HG03108 (cell line): Measurements from ENCODE around the gene DSCAML1.

Source experiments
- ATAC-seq: cut with Tn5 transposase; IDR thresholded peaks from one replicate; pipeline ENCODE4 v1.9.1; 2021; ENCODE audit warnings: moderate library complexity; ENCODE audit not compliant: unreplicated experiment

The DSCAML1 gene, protein sequence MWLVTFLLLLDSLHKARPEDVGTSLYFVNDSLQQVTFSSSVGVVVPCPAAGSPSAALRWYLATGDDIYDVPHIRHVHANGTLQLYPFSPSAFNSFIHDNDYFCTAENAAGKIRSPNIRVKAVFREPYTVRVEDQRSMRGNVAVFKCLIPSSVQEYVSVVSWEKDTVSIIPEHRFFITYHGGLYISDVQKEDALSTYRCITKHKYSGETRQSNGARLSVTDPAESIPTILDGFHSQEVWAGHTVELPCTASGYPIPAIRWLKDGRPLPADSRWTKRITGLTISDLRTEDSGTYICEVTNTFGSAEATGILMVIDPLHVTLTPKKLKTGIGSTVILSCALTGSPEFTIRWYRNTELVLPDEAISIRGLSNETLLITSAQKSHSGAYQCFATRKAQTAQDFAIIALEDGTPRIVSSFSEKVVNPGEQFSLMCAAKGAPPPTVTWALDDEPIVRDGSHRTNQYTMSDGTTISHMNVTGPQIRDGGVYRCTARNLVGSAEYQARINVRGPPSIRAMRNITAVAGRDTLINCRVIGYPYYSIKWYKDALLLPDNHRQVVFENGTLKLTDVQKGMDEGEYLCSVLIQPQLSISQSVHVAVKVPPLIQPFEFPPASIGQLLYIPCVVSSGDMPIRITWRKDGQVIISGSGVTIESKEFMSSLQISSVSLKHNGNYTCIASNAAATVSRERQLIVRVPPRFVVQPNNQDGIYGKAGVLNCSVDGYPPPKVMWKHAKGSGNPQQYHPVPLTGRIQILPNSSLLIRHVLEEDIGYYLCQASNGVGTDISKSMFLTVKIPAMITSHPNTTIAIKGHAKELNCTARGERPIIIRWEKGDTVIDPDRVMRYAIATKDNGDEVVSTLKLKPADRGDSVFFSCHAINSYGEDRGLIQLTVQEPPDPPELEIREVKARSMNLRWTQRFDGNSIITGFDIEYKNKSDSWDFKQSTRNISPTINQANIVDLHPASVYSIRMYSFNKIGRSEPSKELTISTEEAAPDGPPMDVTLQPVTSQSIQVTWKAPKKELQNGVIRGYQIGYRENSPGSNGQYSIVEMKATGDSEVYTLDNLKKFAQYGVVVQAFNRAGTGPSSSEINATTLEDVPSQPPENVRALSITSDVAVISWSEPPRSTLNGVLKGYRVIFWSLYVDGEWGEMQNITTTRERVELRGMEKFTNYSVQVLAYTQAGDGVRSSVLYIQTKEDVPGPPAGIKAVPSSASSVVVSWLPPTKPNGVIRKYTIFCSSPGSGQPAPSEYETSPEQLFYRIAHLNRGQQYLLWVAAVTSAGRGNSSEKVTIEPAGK (N-terminal part only)

GRCh38 chr11:117796872-117797529, at the start of gene DSCAML1:
TSS of gene DSCAML1 (minus strand) at chr11:117797216. CDS start at chr11:117797079, 137 bp downstream.
- no peak for ATAC-seq

GRCh38 chr11:117843666-117844484, 46.9 kb upstream of the DSCAML1 start:
- ATAC-seq = no peak

GRCh38 chr11:117842131-117842941, 45.3 kb upstream of the DSCAML1 start:
- ATAC-seq = no peak

GRCh38 chr11:117841551-117842031, 44.6 kb upstream of the DSCAML1 start:
- no peak for ATAC-seq

GRCh38 chr11:117840881-117841550, 44.0 kb upstream of the DSCAML1 start:
- ATAC-seq = no peak

- ATAC-seq = no peak
Observed at GRCh38 chr11:117839936-117840813, 43.2 kb upstream of the DSCAML1 start.

- no peak for ATAC-seq
Observed at GRCh38 chr11:117839380-117839881, 42.4 kb upstream of the DSCAML1 start.

- ATAC-seq = no peak
Observed at GRCh38 chr11:117838901-117839300, 41.9 kb upstream of the DSCAML1 start.

DNA sequence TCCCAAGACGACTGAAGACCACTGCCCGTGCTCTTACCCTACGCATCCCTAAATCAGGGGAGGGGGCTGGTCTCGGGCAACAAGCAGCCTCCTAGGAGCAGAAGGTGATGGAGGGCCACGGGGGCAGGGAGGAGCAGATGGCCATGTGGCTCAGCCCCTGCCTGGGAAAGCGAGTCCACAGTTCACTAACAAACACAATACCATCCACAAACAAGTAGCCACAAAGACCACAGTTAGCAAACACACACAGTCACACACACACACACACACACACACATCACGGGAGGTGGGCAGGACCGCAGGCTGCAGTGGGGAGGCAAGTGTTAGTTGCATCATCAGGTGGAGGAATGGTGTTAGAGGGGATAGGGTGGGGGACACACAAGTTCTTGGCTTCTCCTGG, 40.8 kb upstream of the DSCAML1 start:
- no peak for ATAC-seq

DNA sequence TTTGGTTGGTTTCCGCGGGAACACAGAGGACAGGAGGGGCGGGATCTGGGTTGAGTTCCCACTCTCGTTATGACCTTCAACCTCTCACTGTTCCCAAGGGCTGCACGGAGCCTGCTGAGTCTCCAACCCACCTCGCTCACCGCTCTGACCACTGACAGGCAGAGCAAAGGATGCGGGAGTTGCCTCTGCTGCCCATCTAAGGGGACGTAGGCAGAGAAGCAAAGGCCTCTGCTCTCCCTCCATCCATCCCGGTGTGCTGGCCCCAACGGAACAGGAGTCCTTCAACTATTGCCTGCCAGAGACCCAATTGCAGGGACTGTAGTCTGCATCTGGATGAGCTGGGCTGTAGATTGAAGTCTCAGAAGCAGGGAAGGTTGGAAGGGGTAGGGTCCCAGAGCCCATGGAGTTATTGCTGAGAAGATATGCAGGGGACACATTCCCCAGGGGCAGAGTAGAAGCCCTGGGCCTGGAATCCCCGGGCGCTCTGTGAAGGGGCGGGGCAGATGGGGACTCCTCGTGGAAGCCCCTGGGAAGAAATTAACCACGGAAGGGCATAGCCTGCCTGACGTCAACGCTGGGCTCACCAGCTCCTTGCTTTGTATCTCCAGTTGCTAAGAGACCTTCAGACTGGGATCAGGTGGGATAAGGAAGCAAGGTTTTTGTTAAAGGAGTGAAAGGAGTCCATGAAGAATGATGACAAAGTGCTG, 40.2 kb upstream of the DSCAML1 start:
- ATAC-seq = no peak

GRCh38 chr11:117836077-117836960, 39.3 kb upstream of the DSCAML1 start:
- no peak for ATAC-seq

DNA sequence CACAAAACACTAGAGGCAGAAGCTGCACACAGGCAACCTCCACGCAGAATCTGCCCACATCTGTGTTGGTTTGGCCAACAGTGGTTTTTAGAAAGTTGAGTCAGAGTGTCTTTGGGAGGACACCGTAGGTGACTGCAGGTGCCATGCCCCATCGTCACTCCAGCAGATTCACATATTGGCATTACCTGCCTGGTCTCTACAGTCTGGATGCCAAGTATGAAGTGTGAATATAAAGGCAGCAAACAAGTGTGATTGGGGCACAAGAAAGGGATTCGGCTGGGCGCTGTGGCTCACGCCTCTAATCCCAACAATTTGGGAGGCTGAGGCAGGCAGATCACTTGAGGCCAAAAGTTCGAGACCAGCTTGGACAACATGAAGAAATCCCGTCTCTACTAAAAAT, 38.6 kb upstream of the DSCAML1 start:
- ATAC-seq = no peak

DNA sequence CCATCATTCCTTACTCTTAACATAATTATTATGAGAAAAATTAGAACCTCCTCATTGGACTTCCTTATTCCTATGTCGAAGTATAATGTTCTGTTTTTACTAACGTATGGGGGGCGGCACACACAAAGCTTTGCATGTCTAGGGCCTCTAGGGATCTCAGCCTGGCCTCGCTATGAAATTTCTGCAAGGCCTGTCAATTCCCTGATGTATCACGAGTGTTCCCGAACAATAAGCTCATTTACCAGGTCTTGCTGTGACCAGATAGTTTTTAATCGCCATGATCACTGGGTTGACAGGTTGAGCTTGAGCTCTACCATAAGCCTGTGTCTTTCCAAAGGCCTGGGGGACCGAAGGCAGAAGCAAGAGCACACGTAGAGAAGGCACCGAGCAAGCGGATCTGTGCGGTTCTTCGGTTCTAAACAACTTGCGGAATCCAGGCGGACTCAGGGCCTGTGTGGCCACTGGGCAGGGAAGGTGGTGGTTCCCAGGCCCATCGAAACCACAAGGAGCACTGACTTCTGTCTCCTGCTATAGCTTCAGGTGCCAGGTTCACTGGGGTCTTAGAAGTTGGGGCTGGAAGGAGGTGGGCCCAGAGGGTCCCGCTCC, 37.9 kb upstream of the DSCAML1 start:
- no peak for ATAC-seq

- no peak for ATAC-seq
Observed at GRCh38 chr11:117834068-117834810, 37.2 kb upstream of the DSCAML1 start.
